Muscle of leg (tissue), 11 donors: ENCODE measurements around the gene RASGRP2. TPM values are rescaled to one million over a fixed set of nuclear protein-coding genes. Genes with fewer than 3 reads are reported as not detected.

Experiments used
- DNase-seq: peaks from one replicate; pipeline ENCODE4 v3.0.0; 2013
- H3K27ac ChIP-seq: one replicate; pipeline ENCODE4 v1.5.1; 2013; ENCODE audit warnings: mild to moderate bottlenecking, low read length, control low read depth
- H3K27me3 ChIP-seq: one replicate; pipeline ENCODE4 v1.6.1; 2013; ENCODE audit warnings: low read length; ENCODE audit not compliant: control insufficient read depth, insufficient read depth
- H3K36me3 ChIP-seq: one replicate; pipeline ENCODE4 v1.6.1; 2013; ENCODE audit warnings: low read length; ENCODE audit not compliant: control insufficient read depth, insufficient read depth
- H3K4me1 ChIP-seq: one replicate; pipeline ENCODE4 v1.6.1; 2013; ENCODE audit warnings: low read length; ENCODE audit not compliant: control insufficient read depth, insufficient read depth
- H3K4me3 ChIP-seq: one replicate; pipeline ENCODE4 v1.5.1; 2013; ENCODE audit warnings: low read length, control low read depth
- H3K9me3 ChIP-seq: replicated peaks from 2 replicates; pipeline ENCODE4 v1.6.1; 2013; ENCODE audit warnings: low read depth, low read length; ENCODE audit not compliant: control insufficient read depth
- WGBS: methylation state at CpG from one replicate; pipeline ENCODE4 v1.1.5; 2013; ENCODE audit warnings: missing lambda C conversion rate; ENCODE audit not compliant: insufficient coverage; 5-methylcytosine and 5-hydroxymethylcytosine counted together
- polyA plus RNA-seq, 8 donors: library from polyadenylated mRNA; unstranded; fragments of 120-200 nt; gene quantifications; one replicate each; pipeline versions ENCODE4 v1.2.1 to v1.2.3, GENCODE V29; 2013; ENCODE audit warnings: inconsistent platforms in 1 of 8, low replicate concordance in 1 of 8; ENCODE audit not compliant: insufficient read length in 8 of 8, insufficient read depth in 1 of 8
- total RNA-seq: library from RNA; stranded (reverse); fragments of 120-200 nt; gene quantifications from one replicate; pipeline ENCODE4 v1.2.4, GENCODE V29; 2013

The RASGRP2 gene
- total and polyA plus RNA-seq, 9 donors, result 15.4 to 45.9 (median 33.7) TPM

DNA sequence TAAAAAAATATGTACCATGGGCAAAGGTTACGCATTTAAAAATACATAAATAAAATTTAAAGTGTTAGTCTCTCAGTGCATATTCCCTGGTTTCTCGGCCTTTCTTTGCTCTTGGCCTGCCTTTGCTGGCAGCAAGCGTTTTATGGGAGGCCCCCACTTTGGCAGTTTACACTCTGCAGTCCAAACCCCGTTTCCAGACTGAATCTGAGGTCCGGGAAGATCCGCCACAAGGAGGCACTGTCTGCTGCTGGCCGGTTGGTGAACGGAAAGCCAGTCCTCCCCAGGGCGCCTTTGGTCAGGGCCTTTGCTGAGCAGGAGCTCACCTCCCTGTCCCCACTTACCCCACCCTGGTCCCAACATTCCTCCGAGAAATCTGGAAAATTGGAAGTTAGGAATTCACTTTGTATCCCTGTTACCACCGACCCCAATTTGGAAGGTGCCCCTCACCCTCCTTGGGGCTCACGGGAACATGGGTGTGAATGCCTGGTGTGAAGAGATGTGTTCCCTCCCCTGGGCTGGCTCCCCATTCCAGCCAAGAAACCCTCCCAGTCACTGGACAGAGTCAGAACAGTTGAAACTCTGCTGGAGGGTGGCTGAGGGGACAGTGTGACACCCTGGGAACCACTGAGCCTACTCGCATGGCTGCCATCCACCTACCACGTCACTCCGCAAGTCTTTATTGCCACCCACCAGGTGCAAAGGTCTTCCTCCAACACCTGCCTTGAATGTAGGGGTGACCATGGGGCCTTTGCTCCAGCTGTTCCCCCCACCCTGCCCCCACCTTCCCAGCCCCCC, 43.8 kb upstream of the RASGRP2 start:
- peak; percentile 58 for DNase-seq
- Histone ChIP-seq H3K4me1 (peaks cover 6% of the 10 kb centered on the region), H3K27ac (no peak overlapping the region), H3K4me3 (no peak overlapping the region), H3K9me3 (no peaks in the 10 kb centered on the region), H3K27me3 (no peaks in the 10 kb centered on the region), H3K36me3 (peaks cover 21% of the 10 kb centered on the region)
- 11% methylated on average over 8 of the region's 15 CpGs for WGBS

DNA sequence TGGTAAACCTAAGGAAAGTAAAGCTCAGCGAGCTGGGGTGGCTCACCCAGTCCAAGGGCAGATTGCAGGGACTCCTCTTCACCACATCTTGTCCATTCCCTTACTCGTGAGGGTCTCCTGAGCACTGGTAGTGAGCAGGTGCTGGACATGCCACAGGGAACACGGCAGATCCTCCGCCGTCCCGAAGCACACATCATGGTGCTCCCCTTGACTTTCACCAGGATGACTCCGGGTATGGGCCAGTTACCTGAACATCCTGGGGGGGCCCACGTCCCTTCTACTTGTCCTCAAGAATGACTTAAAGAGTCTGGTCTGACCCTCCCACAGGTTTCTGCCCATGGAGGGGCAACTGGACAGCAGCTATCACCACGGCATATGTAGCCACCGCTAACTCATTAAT, 42.4 kb upstream of the RASGRP2 start:
- H3K27me3 ChIP-seq, result no peaks in the 10 kb centered on the region
- peaks cover 20% of the 10 kb centered on the region for H3K36me3 ChIP-seq
- no peaks in the 10 kb centered on the region for H3K9me3 ChIP-seq
- no peak overlapping the region for H3K4me3 ChIP-seq
- H3K4me1 ChIP-seq, result peaks cover 6% of the 10 kb centered on the region
- WGBS, result 93% methylated on average over 8 of the region's 10 CpGs
- no peak overlapping the region for H3K27ac ChIP-seq
- DNase-seq, result no peak

DNA sequence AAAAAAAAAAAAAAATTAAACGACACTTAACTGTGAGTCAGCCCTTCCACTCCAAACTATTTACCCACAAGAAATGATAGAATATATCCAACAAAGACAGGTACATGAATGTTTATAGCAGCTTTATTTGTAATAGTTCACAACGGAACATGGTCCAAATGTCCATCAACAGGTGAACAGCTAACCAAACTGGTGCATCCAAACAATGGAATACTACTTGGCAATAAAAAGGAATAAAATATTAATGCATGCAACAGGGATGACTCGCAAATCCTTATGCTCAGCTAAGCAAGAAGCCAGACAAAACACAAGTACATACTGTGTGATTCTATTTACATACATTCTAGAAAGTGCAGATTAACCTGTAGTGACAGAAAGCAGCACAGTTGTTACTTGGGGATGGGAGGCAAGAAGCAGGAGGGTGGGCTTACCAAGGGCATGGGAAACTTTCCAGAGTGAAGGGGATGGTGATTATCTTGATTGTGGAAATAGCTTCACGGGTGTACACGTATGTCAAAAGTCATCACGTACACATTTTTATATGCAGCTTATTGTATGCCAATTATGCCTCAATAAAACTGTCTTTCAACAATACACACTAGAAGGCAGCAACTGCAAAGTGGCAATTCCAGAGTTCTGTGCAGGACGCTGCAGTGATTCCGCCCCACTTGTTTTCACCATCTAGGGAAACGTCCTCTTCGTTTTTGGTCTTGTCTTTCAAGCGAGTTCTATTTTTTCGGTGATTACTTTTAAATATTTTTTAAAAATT, 41.1 kb upstream of the RASGRP2 start:
- no CpG with 5 or more reads among the region's 12 CpGs for WGBS
- no peak for DNase-seq
- Histone ChIP-seq H3K27ac (no peak overlapping the region), H3K9me3 (no peaks in the 10 kb centered on the region), H3K27me3 (no peaks in the 10 kb centered on the region), H3K4me3 (no peak overlapping the region), H3K36me3 (peaks cover 23% of the 10 kb centered on the region), H3K4me1 (peaks cover 6% of the 10 kb centered on the region)

DNA sequence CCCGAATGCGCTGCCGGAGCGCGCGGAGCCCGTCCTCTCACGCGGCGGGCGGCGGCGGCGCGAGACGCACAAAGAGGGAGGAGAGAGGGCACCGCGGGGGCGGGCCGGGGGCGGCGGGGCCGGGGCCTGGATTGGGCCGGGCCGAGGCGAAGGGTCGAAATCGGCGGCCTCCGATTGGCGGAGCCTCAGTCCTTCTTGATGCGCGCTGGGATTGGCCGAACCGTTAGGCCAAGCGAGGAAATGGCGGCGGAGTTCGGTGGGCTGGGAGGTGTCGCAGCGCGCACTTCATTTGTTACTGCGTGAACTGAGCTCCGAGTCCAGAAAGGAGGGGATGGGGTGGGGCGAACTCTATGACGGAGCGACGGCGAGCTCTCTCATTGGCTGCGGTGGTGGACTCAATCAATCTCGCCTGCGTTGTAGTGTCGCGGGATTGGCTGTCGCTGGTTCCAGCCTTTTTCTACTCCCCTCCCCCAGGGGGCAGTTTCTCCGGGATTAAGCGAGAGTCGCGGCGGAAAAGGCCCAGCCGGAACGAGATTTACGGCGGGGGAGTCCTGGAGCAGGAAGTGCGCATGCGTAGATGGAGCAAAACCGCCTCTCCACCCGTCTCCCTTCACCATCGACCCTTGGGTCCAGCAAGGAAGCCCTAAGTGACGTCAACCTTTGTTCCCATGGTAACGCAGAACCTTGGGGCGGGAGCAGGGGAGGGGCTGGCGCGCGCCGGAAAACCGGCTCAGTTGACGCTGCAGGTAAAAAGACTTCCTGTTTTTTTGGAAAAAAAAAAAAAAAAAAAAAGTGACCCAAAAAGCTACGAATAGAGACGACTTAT, 34.7 kb upstream of the RASGRP2 start, which contains the start of gene SF1:
Gene SF1 (minus strand): TSS at position 70 of the 826 bp plus-strand sequence. CDS start 150 bp downstream, outside the sequence.
- whole genome bisulfite sequencing, result under 1% methylated on average over 67 of the region's 80 CpGs
- no peaks in the 10 kb centered on the region for H3K9me3 ChIP-seq
- H3K4me1 ChIP-seq, result peaks cover 19% of the 10 kb centered on the region
- peak; percentile 100 for DNase-seq
- no peaks in the 10 kb centered on the region for H3K27me3 ChIP-seq
- H3K27ac ChIP-seq, result peak within 1 kb of the TSS; percentile 97
- H3K36me3 ChIP-seq, result peaks cover 37% of the 10 kb centered on the region
- H3K4me3 ChIP-seq, result peak within 1 kb of the TSS; percentile 87

DNA sequence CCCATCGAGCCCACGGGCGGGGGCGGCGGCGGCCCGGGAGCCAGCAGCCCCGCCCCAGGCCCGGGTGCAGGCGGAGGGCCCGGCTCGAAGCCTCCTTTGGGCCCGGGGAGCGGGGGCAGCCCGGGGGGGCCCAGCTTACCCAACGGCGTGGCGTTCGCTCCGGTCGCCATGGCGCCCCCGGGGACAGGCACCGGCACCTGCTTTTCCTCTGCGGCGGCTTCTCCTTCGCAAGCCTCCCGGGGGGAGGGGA, 34.2 kb upstream of the RASGRP2 start:
- Histone ChIP-seq H3K4me3 (peak overlapping the region; percentile 84), H3K27ac (peak overlapping the region; percentile 97), H3K4me1 (peaks cover 22% of the 10 kb centered on the region), H3K27me3 (no peaks in the 10 kb centered on the region), H3K36me3 (peaks cover 41% of the 10 kb centered on the region), H3K9me3 (no peaks in the 10 kb centered on the region)
- DNase-seq, result no peak
- 0% methylated on average over 28 of the region's 28 CpGs for WGBS

- no peaks in the 10 kb centered on the region for H3K9me3 ChIP-seq
- H3K27me3 ChIP-seq, result no peaks in the 10 kb centered on the region
- DNase-seq, result peak; percentile 95
- H3K4me1 ChIP-seq, result peaks cover 25% of the 10 kb centered on the region
- H3K4me3 ChIP-seq, result peak overlapping the region; percentile 87
- WGBS, result under 1% methylated on average over 89 of the region's 98 CpGs
- peaks cover 45% of the 10 kb centered on the region for H3K36me3 ChIP-seq
- peak overlapping the region; percentile 97 for H3K27ac ChIP-seq
These were observed 33.7 kb upstream of the RASGRP2 start for GRCh38 chr11:64777449-64778222.

DNA sequence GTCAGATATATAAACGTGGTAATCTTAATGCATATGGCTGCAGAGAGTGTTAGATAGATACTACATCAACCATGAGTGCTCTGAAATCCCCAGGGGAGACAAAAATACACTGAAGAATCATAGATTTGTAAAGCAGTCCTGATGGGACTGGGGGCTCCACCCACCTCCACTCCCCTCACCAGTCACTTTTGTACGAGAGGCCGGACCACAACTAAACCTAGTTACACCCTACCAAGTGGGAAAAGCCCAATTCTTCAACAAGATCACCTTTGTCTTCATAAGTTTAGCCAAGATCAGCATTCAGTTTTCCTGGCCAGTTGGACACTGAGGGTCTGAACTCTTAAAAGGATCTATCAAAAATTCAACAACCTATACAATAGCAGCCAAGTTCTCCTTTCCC, 32.9 kb upstream of the RASGRP2 start:
- DNase-seq, result no peak
- 36% methylated on average over 2 of the region's 3 CpGs for WGBS
- Histone ChIP-seq H3K27me3 (no peaks in the 10 kb centered on the region), H3K27ac (peak overlapping the region; percentile 77), H3K36me3 (peaks cover 47% of the 10 kb centered on the region), H3K9me3 (no peaks in the 10 kb centered on the region), H3K4me3 (peak overlapping the region; percentile 87), H3K4me1 (peaks cover 26% of the 10 kb centered on the region)

GRCh38 chr11:64776425-64776824, 32.5 kb upstream of the RASGRP2 start:
- no peak for DNase-seq
- Histone ChIP-seq H3K27ac (no peak overlapping the region), H3K4me1 (peaks cover 26% of the 10 kb centered on the region), H3K36me3 (peaks cover 50% of the 10 kb centered on the region), H3K4me3 (no peak overlapping the region), H3K27me3 (no peaks in the 10 kb centered on the region), H3K9me3 (no peaks in the 10 kb centered on the region)
- no CpG with 5 or more reads among the region's 6 CpGs for WGBS

DNA sequence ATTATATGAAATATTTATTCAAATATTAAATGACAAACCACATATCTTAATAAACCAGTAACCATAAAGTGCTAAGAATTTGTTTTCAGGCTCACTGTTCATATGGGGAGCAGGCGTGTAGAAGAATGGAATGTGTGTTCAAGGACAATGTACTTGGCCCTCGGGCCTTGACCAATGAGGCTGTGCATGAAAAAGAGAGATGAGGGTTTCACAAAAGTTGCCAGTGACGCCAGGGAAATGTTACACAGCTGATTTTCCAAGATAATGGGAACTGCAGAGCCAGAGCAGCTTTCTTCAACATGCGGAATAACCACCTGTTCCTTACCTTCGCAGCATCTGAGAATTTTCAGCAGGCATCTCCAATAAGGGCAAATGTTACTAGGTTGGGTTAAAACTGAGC, 30.2 kb upstream of the RASGRP2 start:
- no peak overlapping the region for H3K4me3 ChIP-seq
- H3K36me3 ChIP-seq, result peaks cover 69% of the 10 kb centered on the region
- no peaks in the 10 kb centered on the region for H3K9me3 ChIP-seq
- DNase-seq, result no peak
- no peaks in the 10 kb centered on the region for H3K27me3 ChIP-seq
- 51% methylated on average over 3 of the region's 5 CpGs for WGBS
- H3K27ac ChIP-seq, result no peak overlapping the region
- H3K4me1 ChIP-seq, result peaks cover 22% of the 10 kb centered on the region
